K562 (cell line): Measurements from ENCODE around the gene GRK3.

Experiments used
- CBFB ChIP-seq: sonication (generic); formaldehyde crosslinking; IDR thresholded peaks from 2 replicates; pipeline ENCODE4 v1.4.0; 2020; ENCODE audit warnings: mild to moderate bottlenecking, missing genetic modification reagents
- CUX1 ChIP-seq: fragments of 200-800 bp; sonication (Bioruptor generic); IDR thresholded peaks from 2 replicates; pipeline ENCODE4 v1.6.1; 2016; ENCODE audit warnings: missing genetic modification characterization, missing compliant biosample characterization
- FOXJ3 ChIP-seq: sonication (generic); formaldehyde crosslinking; IDR thresholded peaks from 2 replicates; pipeline ENCODE4 v1.4.0; 2020; ENCODE audit warnings: mild to moderate bottlenecking, missing genetic modification reagents
- JUN ChIP-seq, 2 experiments: sonication (generic) in 1 of 2; formaldehyde crosslinking in 1 of 2; IDR thresholded peaks; 2 replicates each; pipeline versions ENCODE4 v1.6.1 to v1.8.0; 2012 to 2022; ENCODE audit warnings: borderline replicate concordance in 2 of 2, mild to moderate bottlenecking in 2 of 2, improper control_type of control experiment in 1 of 2, low read depth in 1 of 2, low read length in 1 of 2, missing genetic modification reagents in 1 of 2
- NR2C2 ChIP-seq, 2 experiments: fragments of 200-800 bp in 1 of 2; sonication (Bioruptor generic) in 1 of 2; sonication (generic) in 1 of 2; formaldehyde crosslinking in 1 of 2; IDR thresholded peaks; 2 replicates each; pipeline versions ENCODE4 v1.6.1 to v1.8.0; 2016 to 2022; ENCODE audit warnings: mild to moderate bottlenecking in 1 of 2, missing compliant biosample characterization in 1 of 2, missing genetic modification characterization in 1 of 2, missing genetic modification reagents in 1 of 2
- ZC3H4 ChIP-seq: sonication (generic); formaldehyde crosslinking; IDR thresholded peaks from 2 replicates; pipeline ENCODE4 v1.9.0; 2021; ENCODE audit warnings: missing genetic modification reagents, borderline replicate concordance
- ZNF212 ChIP-seq: fragments of 450-650 bp; formaldehyde crosslinking; IDR thresholded peaks from 2 replicates; pipeline ENCODE4 v1.4.0; 2020; ENCODE audit warnings: mild to moderate bottlenecking
- ZNF24 ChIP-seq: fragments of 450-650 bp; IDR thresholded peaks from 2 replicates; pipeline ENCODE4 v1.6.1; 2016

GRCh38 chr22:25777870-25778269 is 213.4 kb downstream of the GRK3 start:
- TF ChIP-seq FOXJ3 (CRISPR knock-in tag) (no peak), CBFB (no peak), ZNF212 (CRISPR knock-in tag) (no peak), ZNF24 (no peak), ZC3H4 (CRISPR knock-in tag) (no peak), JUN (IDR thresholded peaks at IDR 0.05; ENCODE audit: borderline replicate concordance, low read depth, low read length) (no peak), JUN (CRISPR knock-in tag; IDR thresholded peaks at IDR 0.05; ENCODE audit: borderline replicate concordance) (no peak), NR2C2 (CRISPR knock-in tag; IDR thresholded peaks at IDR 0.05) (no peak), NR2C2 (tag; IDR thresholded peaks at IDR 0.05) (no peak), CUX1 (CRISPR knock-in tag) (no peak)
